C4-2B (cell line): ENCODE measurements around the gene KCNA10.

ENCODE experiments used
- H3K27ac ChIP-seq: fragments of 450-650 bp; 2 replicates; pipeline ENCODE4 v1.5.1; 2017
- CTCF ChIP-seq: fragments of 450-650 bp; conservative IDR thresholded peaks from 2 replicates; pipeline ENCODE4 v1.5.1; 2017; ENCODE audit warnings: mild to moderate bottlenecking
- ZFX ChIP-seq: fragments of 450-650 bp; IDR thresholded peaks from 2 replicates; pipeline ENCODE4 v1.6.1; 2017

The KCNA10 gene

GRCh38 chr1:110545492-110545891, 26.5 kb upstream of the KCNA10 start:
- H3K27ac ChIP-seq = no peak overlapping the region
- TF ChIP-seq ZFX (no peak), CTCF (no peak)

GRCh38 chr1:110544753-110545152, 25.8 kb upstream of the KCNA10 start:
- TF ChIP-seq ZFX (no peak), CTCF (no peak)

GRCh38 chr1:110542725-110543124, 23.8 kb upstream of the KCNA10 start:
- no peak overlapping the region for H3K27ac ChIP-seq
- no peak for TF ChIP-seq CTCF

More at GRCh38 chr1:110544753-110545152, 25.8 kb upstream of the KCNA10 start:
- no peak overlapping the region for H3K27ac ChIP-seq

- no peak for TF ChIP-seq CTCF
- TF ChIP-seq ZFX = no peak
- H3K27ac ChIP-seq = no peak overlapping the region
These were observed 23.0 kb upstream of the KCNA10 start for GRCh38 chr1:110541906-110542395.

- TF ChIP-seq CTCF = no peak
- TF ChIP-seq ZFX = no peak
- no peak overlapping the region for H3K27ac ChIP-seq
These were observed 22.1 kb upstream of the KCNA10 start for GRCh38 chr1:110540891-110541685.

GRCh38 chr1:110538921-110539320, 19.9 kb upstream of the KCNA10 start:
- no peak overlapping the region for H3K27ac ChIP-seq
- TF ChIP-seq ZFX (no peak), CTCF (no peak)

GRCh38 chr1:110538075-110538474, 19.1 kb upstream of the KCNA10 start:
- TF ChIP-seq ZFX (no peak), CTCF (no peak)
- H3K27ac ChIP-seq = no peak overlapping the region
